Pancreas (tissue), 10 donors: ENCODE measurements around the gene ARHGEF7. TPM values are rescaled to one million over a fixed set of nuclear protein-coding genes. Genes with fewer than 3 reads are reported as not detected.

Source experiments
- ATAC-seq, 4 donors: fragments of 200-7000 bp; cut with Tn5 transposase; one replicate each; pipeline versions ENCODE4 v1.8.0 to v1.9.1; 2020; ENCODE audit warnings: mild to moderate bottlenecking in 4 of 4, moderate library complexity in 4 of 4
- DNase-seq, 6 donors: peaks; one replicate each; pipeline ENCODE4 v3.0.0-alpha.2; 2020
- FAIRE-seq: peaks from 2 replicates; lab custom pipeline; 2012; peaks lifted over from hg19 to GRCh38; lab: Jason Lieb, UNC
- H3K27ac ChIP-seq, 4 donors: fragments of 200-600 bp; sonication (generic); 1 replicate in 3 of 4; 2 replicates in 1 of 4; pipeline versions ENCODE4 v1.5.0 to v1.8.0; 2020
- H3K27me3 ChIP-seq, 4 donors: fragments of 200-600 bp; one replicate each; pipeline ENCODE4 v1.8.0; 2021
- H3K36me3 ChIP-seq, 3 donors: fragments of 200-600 bp; sonication (generic) in 1 of 3; one replicate each; pipeline versions ENCODE4 v1.5.0 to v1.8.0; 2020 to 2021
- H3K4me1 ChIP-seq, 3 donors: fragments of 200-600 bp; one replicate each; pipeline ENCODE4 v1.8.0; 2021
- H3K4me3 ChIP-seq, 4 donors: fragments of 200-600 bp; sonication (generic) in 2 of 4; one replicate each; pipeline versions ENCODE4 v1.5.0 to v1.8.0; 2020 to 2021
- H3K9me3 ChIP-seq, 4 donors: fragments of 200-600 bp; one replicate each; pipeline ENCODE4 v1.8.0; 2021
- CTCF ChIP-seq, 4 donors: fragments of 200-600 bp; sonication (generic) in 3 of 4; IDR thresholded peaks; one replicate each; pipeline versions ENCODE4 v1.5.0 to v1.8.0; 2021; ENCODE audit warnings: antibody characterized with exemption in 4 of 4
- WGBS, 2 donors: extraction: QIAGEN DNeasy Blood & Tissue Kit; methylation state at CpG; one replicate each; pipeline ENCODE4 v1.1.7; 2013; 5-methylcytosine and 5-hydroxymethylcytosine counted together
- intact Hi-C, 3 donors: fragments of 100-400 bp; cut with DNase I; formaldehyde crosslinking; loops; one replicate each; pipeline versions ENCODE4 v1.11.1 to v1.14.2; 2022
- polyA plus RNA-seq, 2 donors: library from polyadenylated mRNA; stranded (reverse); fragments of 200-250 nt; gene quantifications; one replicate each; pipeline ENCODE4 v1.2.3, GENCODE V29; 2013
- total RNA-seq, 6 donors: library from RNA; stranded (reverse); fragmentation: NEBNext Ultra II Directional in 4 of 6; extraction: Animal tissue kit (Norgen Biotek cat#: 25700) in 4 of 6; gene quantifications; one replicate each; pipeline versions ENCODE4 v1.2.1 to v1.2.4, GENCODE V29; 2021 to 2023
- donor health status: healthy with polysubstance abuse.
- donor health status: DM: no; HTN: no; CAD: no; lungs with moderate emphysema.
- donor health status: DM: no; HTN: no; CAD: no.
- donor health status: control.
- donor health status: control.
- donor health status: Bipolar disorder and iron deficiency.
- donor health status: DM: yes; HTN: yes; CAD: no.
- donor health status: DM: no; HTN: no; CAD: no.
- donor health status: DM: no; HTN: no; CAD: no.
- donor health status: DM: yes; HTN: yes; CAD: no.

Gene ARHGEF7
- total and polyA plus RNA-seq, 8 donors = 13.4 to 37.7 (median 22.2) TPM

- Histone ChIP-seq H3K36me3 (peaks cover 0 to 11% (median 0%) of the 10 kb centered on the region in 3 donors), H3K4me3 (no peak overlapping the region), H3K27me3 (no peaks in the 10 kb centered on the region), H3K27ac (no peak overlapping the region), H3K9me3 (no peaks in the 10 kb centered on the region), H3K4me1 (no peaks in the 10 kb centered on the region)
- DNase-seq (no peak), FAIRE-seq (no peak), ATAC-seq (no peak)
- no peak for TF ChIP-seq CTCF (IDR thresholded peaks at IDR 0.05)
- intact Hi-C loops = no loop called here
- WGBS, 2 donors = 91 to 94% methylated on average over 7 of the region's 7 CpGs
Measured at GRCh38 chr13:111265701-111266035, 150.6 kb downstream of the ARHGEF7 start.

- intact Hi-C loops = no loop called here
- DNase-seq (no peak), ATAC-seq (no peak), FAIRE-seq (no peak)
- H3K27me3 ChIP-seq = no peaks in the 10 kb centered on the region
- H3K27ac ChIP-seq = no peak overlapping the region
- no peak overlapping the region for H3K4me3 ChIP-seq
- no peak for TF ChIP-seq CTCF (IDR thresholded peaks at IDR 0.05)
- H3K36me3 ChIP-seq = peaks cover 0 to 11% (median 0%) of the 10 kb centered on the region in 3 donors
- H3K4me1 ChIP-seq = no peaks in the 10 kb centered on the region
- WGBS, 2 donors = 92% methylated on average over 5 of the region's 5 CpGs
- no peaks in the 10 kb centered on the region for H3K9me3 ChIP-seq
Measured at GRCh38 chr13:111267205-111267604, 152.1 kb downstream of the ARHGEF7 start.

- WGBS, 2 donors = 62 to 69% methylated on average over 2 of the region's 2 CpGs
- ATAC-seq (no peak), FAIRE-seq (no peak), DNase-seq (no peak)
- Histone ChIP-seq H3K9me3 (no peaks in the 10 kb centered on the region), H3K27me3 (no peaks in the 10 kb centered on the region), H3K27ac (no peak overlapping the region), H3K4me1 (no peaks in the 10 kb centered on the region), H3K36me3 (peaks cover 0 to 11% (median 0%) of the 10 kb centered on the region in 3 donors), H3K4me3 (no peak overlapping the region)
- intact Hi-C loops = no loop called here
- no peak for TF ChIP-seq CTCF (IDR thresholded peaks at IDR 0.05)
Measured at GRCh38 chr13:111267784-111268183, 152.7 kb downstream of the ARHGEF7 start.

DNA sequence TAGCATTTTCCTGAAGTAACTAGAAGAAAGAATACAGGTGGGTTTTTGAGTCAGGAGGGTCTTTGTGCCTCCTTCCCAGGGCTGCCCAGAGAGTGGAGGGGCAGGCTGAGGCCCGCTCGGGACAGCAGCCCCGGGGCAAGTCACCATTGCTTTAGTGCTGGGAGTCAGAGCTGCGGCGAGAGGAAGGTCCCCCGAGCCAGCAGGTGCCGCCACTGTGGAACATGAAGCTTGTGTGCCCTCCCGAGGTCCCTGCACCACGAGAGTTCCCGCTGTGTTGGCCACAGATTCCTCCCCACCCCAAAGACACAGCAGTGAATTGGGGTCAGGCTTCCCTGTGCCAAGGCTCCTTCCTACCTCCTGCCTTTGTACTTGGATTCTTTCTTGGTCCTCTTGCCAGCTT is 154.4 kb downstream of the ARHGEF7 start:
- H3K4me1 ChIP-seq = no peaks in the 10 kb centered on the region
- WGBS, 2 donors = 88 to 95% methylated on average over 10 of the region's 10 CpGs
- intact Hi-C loops = no loop called here
- H3K4me3 ChIP-seq = no peak overlapping the region
- ATAC-seq (no peak), DNase-seq (no peak), FAIRE-seq (no peak)
- no peaks in the 10 kb centered on the region for H3K9me3 ChIP-seq
- no peak for TF ChIP-seq CTCF (IDR thresholded peaks at IDR 0.05)
- H3K36me3 ChIP-seq = peaks cover 0 to 18% (median 0%) of the 10 kb centered on the region in 3 donors
- no peaks in the 10 kb centered on the region for H3K27me3 ChIP-seq
- H3K27ac ChIP-seq = no peak overlapping the region

GRCh38 chr13:111270126-111270525 is 155.0 kb downstream of the ARHGEF7 start:
- Histone ChIP-seq H3K27me3 (no peaks in the 10 kb centered on the region), H3K27ac (no peak overlapping the region), H3K9me3 (no peaks in the 10 kb centered on the region), H3K4me3 (no peak overlapping the region), H3K4me1 (no peaks in the 10 kb centered on the region), H3K36me3 (peaks cover 0 to 18% (median 0%) of the 10 kb centered on the region in 3 donors)
- FAIRE-seq (no peak), DNase-seq (no peak), ATAC-seq (no peak)
- no peak for TF ChIP-seq CTCF (IDR thresholded peaks at IDR 0.05)
- WGBS, 2 donors = 86 to 88% methylated on average over 5 of the region's 5 CpGs
- intact Hi-C loops = no loop called here
